Esophagus muscularis mucosa (tissue), 4 donors: ENCODE results near the gene ZMIZ1. TPM values are rescaled to one million over a fixed set of nuclear protein-coding genes. Genes with fewer than 3 reads are reported as not detected.

ENCODE experiments used
- DNase-seq: peaks from one replicate; pipeline ENCODE4 v3.0.0-alpha.2; 2017; ENCODE audit errors: extremely low spot score
- H3K27ac ChIP-seq, 4 donors: fragments of 200-600 bp; sonication (generic); replicated peaks in 1 of 4; 1 replicate in 3 of 4; 2 replicates in 1 of 4; pipeline ENCODE4 v1.5.1; 2016 to 2019; ENCODE audit warnings: mild to moderate bottlenecking in 1 of 4
- H3K27me3 ChIP-seq, 4 donors: fragments of 200-600 bp; sonication (generic); one replicate each; pipeline versions ENCODE4 v1.5.1 to v1.6.0; 2016 to 2019
- H3K36me3 ChIP-seq, 4 donors: fragments of 200-600 bp; sonication (generic); one replicate each; pipeline ENCODE4 v1.5.1; 2016 to 2019
- H3K4me1 ChIP-seq, 4 donors: fragments of 200-600 bp; sonication (generic); one replicate each; pipeline ENCODE4 v1.5.1; 2016 to 2019
- H3K4me3 ChIP-seq, 4 donors: fragments of 200-600 bp; sonication (generic); 1 replicate in 2 of 4; 2 replicates in 2 of 4; pipeline ENCODE4 v1.5.1; 2016 to 2019; ENCODE audit warnings: mild to moderate bottlenecking in 4 of 4, moderate library complexity in 1 of 4
- H3K9me3 ChIP-seq, 4 donors: fragments of 200-600 bp; sonication (generic); 1 replicate in 3 of 4; 2 replicates in 1 of 4; pipeline ENCODE4 v1.5.1; 2016 to 2019
- EP300 ChIP-seq: sonication (generic); formaldehyde crosslinking; IDR thresholded peaks from one replicate; pipeline ENCODE4 v1.6.1; 2017; ENCODE audit warnings: antibody characterized with exemption
- POLR2A ChIP-seq: fragments of 450-650 bp; IDR thresholded peaks from one replicate; pipeline ENCODE4 v1.6.1; 2017; ENCODE audit warnings: antibody characterized with exemption, moderate library complexity, mild to moderate bottlenecking, low read depth
- POLR2AphosphoS5 ChIP-seq, 2 donors: sonication (generic); formaldehyde crosslinking; IDR thresholded peaks; one replicate each; pipeline ENCODE4 v1.6.1; 2017; ENCODE audit warnings: antibody characterized with exemption in 2 of 2
- WGBS: methylation state at CpG from one replicate; pipeline ENCODE4 v1.1.5; 2018; 5-methylcytosine and 5-hydroxymethylcytosine counted together
- intact Hi-C: fragments of 100-400 bp; cut with DNase I; formaldehyde crosslinking; loops from one replicate; pipeline ENCODE4 v1.15.1; 2023
- total RNA-seq, 4 donors: library from RNA; depleted of rRNA; stranded (reverse); fragments of >200 nt; gene quantifications; one replicate each; pipeline versions ENCODE4 v1.1.0 to v1.2.1, GENCODE V29; 2016
- TF ChIP-seq, protein P1 (sequence below), 3 experiments: fragments of 200-600 bp in 2 of 3; fragments of 450-650 bp in 1 of 3; sonication (generic) in 2 of 3; IDR thresholded peaks; one replicate each; pipeline ENCODE4 v1.5.1; 2017 to 2019; ENCODE audit warnings: antibody characterized with exemption in 3 of 3, mild to moderate bottlenecking in 2 of 3, moderate library complexity in 1 of 3

Gene ZMIZ1
- total RNA-seq, 4 donors from 2014 or later: 48.7 to 87.2 (median 66.0) TPM

DNA sequence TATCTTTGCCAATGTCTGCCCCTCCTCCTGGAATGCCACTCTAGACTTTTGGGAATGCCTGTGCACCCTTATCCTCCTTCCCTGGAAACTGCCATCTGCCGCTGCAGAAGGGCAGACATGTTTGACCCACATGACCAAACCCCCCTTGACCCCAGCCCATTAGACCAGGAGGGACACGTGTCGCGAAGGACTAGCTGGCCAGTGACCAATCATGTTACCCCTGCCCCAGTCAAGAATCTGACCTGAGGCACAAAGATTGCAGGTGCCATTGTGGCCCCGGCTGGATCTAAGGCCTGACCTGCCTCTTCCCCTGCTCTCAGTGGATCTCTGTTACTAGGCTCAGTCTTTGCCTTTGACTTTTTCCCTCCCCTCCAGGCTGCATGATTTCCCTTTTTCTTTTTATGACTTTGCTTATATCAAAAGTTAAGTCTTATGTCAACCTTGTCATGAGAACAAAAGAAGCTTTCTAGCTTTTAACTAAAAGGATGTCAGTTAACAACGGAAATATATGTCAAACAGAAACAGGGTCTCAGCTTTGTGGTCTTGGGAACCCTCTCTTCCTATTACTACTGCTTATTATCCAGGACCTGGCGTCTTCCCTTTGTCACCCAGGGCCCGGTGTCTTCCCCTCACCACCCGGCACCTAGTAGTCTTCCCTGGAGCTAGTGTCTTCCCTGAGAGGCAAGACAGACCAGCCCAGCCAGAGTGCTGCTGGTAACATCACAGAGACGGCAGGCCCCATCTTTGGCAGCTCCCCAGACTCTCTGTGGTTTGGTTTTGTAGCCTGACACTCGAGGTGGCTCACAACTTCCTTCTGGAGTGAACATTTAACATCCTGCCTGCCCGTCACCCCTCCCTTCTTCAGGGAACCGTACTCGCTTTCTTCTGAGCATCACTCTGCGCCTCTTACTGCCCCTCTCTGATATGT lies 254.1 kb downstream of the ZMIZ1 start:
- H3K4me1 ChIP-seq: peaks cover 0 to 4% (median 3%) of the 10 kb centered on the region in 4 donors
- intact Hi-C loops: no loop called here
- H3K27ac ChIP-seq: no peak overlapping the region
- no peaks in the 10 kb centered on the region for H3K9me3 ChIP-seq
- TF ChIP-seq POLR2AphosphoS5 (IDR thresholded peaks at IDR 0.05) (no peak), EP300 (no peak), POLR2A (no peak)
- TF ChIP-seq, protein P1, sequence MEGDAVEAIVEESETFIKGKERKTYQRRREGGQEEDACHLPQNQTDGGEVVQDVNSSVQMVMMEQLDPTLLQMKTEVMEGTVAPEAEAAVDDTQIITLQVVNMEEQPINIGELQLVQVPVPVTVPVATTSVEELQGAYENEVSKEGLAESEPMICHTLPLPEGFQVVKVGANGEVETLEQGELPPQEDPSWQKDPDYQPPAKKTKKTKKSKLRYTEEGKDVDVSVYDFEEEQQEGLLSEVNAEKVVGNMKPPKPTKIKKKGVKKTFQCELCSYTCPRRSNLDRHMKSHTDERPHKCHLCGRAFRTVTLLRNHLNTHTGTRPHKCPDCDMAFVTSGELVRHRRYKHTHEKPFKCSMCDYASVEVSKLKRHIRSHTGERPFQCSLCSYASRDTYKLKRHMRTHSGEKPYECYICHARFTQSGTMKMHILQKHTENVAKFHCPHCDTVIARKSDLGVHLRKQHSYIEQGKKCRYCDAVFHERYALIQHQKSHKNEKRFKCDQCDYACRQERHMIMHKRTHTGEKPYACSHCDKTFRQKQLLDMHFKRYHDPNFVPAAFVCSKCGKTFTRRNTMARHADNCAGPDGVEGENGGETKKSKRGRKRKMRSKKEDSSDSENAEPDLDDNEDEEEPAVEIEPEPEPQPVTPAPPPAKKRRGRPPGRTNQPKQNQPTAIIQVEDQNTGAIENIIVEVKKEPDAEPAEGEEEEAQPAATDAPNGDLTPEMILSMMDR (IDR thresholded peaks at IDR 0.05): no peak
- no peak overlapping the region for H3K4me3 ChIP-seq
- no peaks in the 10 kb centered on the region for H3K36me3 ChIP-seq
- 75% methylated on average over 15 of the region's 15 CpGs for WGBS
- peak; percentile 93 for DNase-seq
- no peaks in the 10 kb centered on the region for H3K27me3 ChIP-seq

DNA sequence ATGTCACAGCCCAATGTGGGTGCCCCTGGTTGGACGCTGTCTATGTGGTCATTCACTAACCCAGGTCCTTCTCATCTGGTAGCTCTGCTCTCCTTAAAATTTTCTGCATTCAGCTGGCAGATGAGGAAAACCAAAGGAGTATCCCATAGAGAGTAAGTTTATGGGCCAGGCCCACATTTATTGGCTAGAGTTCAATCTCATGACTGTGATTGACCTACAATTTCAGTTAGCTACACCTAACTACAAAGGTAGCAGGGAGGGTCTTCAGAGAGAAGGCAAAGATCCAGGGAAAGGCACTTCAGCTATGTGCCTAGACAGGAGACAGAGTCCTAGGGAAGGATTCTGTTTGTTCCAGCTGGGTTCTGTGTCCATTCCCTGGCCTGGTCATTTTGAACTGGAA lies 254.8 kb downstream of the ZMIZ1 start:
- Histone ChIP-seq H3K4me1 (no peaks in the 10 kb centered on the region), H3K9me3 (no peaks in the 10 kb centered on the region), H3K4me3 (no peak overlapping the region), H3K36me3 (no peaks in the 10 kb centered on the region), H3K27ac (no peak overlapping the region), H3K27me3 (no peaks in the 10 kb centered on the region)
- intact Hi-C loops: no loop called here
- no peak for DNase-seq
- TF ChIP-seq EP300: no peak
- TF ChIP-seq, protein P1 (IDR thresholded peaks at IDR 0.05): no peak
- WGBS: 82% methylated on average over 1 of the region's 1 CpG

DNA sequence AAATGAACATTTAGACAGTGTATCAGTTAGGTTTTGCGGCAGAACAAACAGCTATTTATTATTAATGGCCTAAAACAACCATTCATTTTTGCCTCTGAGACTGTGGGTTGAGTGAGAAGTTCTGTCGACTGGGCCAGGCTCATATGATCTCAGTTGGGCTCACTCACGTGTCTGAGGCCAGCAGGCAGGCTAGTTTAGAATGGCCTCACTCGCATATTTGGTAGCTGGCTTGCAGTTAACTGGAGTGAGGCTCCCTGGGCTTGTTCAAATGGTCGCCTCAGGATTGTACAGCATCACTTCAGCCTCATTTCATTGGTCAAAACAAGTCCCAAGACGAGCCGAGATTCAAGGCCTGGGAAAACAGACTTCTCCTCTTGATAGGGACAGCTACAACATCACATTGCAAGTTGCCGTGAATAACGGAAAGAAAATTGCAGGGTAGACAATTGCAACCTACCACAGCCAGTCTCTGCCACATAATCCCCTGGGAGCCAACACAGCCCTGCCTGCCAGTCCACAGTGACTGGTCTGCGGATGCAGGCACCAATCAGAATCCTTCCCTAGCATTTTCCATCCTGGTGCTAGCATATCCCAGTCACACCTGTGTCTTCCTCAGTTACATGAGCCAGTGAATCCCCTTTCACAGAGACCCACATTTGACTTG lies 255.4 kb downstream of the ZMIZ1 start:
- Histone ChIP-seq H3K27ac (no peak overlapping the region), H3K9me3 (no peaks in the 10 kb centered on the region), H3K36me3 (no peaks in the 10 kb centered on the region), H3K4me3 (no peak overlapping the region), H3K27me3 (no peaks in the 10 kb centered on the region), H3K4me1 (no peaks in the 10 kb centered on the region)
- no peak for DNase-seq
- TF ChIP-seq POLR2A (no peak), POLR2AphosphoS5 (IDR thresholded peaks at IDR 0.05) (no peak), EP300 (no peak)
- TF ChIP-seq, protein P1 (IDR thresholded peaks at IDR 0.05): no peak
- intact Hi-C loops: no loop called here
- 83% methylated on average over 8 of the region's 10 CpGs for WGBS

DNA sequence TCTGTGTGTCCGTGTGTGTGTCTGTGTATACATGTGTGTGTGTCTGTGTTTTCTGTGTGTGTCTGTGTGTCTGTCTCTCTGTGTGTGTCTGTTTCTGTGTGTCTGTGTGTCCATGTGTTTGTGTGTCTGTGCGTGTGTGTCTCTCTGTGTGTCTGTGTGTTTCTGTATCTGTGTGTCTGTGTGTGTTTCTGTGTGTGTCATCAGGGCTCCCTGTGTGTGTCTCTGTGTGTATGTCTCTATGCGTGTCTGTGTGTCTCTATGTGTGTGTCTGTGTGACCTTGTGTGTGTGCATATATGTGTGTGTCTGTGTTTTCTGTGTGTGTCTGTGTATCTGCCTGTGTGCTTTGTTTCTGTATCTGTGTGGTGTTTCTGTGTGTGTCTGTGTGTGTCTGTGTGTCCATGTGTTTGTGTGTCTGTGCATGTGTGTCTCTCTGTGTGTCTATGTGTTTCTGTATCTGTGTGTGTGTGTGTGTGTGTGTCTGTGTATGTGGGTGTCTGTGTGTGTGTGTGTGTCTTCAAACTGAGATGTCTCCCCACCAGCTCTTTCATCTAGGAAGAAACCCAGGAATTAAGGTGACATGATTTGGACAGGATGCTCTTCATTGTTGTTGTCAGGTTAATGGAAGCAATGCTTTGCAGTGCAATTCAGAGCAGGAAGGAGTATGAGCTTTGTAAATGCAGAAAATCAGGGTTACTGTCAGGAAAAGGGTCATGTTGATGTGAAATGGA lies 257.8 kb downstream of the ZMIZ1 start:
- 97% methylated on average over 3 of the region's 3 CpGs for WGBS
- TF ChIP-seq POLR2AphosphoS5 (IDR thresholded peaks at IDR 0.05) (no peak), POLR2A (no peak), EP300 (no peak)
- TF ChIP-seq, protein P1 (IDR thresholded peaks at IDR 0.05): no peak
- DNase-seq: no peak
- intact Hi-C loops: no loop called here
- Histone ChIP-seq H3K4me3 (no peak overlapping the region), H3K27ac (no peak overlapping the region), H3K9me3 (no peaks in the 10 kb centered on the region), H3K36me3 (no peaks in the 10 kb centered on the region), H3K27me3 (no peaks in the 10 kb centered on the region), H3K4me1 (peaks cover 0 to 6% (median 1%) of the 10 kb centered on the region in 4 donors)
